Neural cell (in vitro differentiated cells): ENCODE data around the gene RAD54L2.

Experiments used
- EP300 ChIP-seq: fragments of 450-650 bp; conservative IDR thresholded peaks from 2 replicates; pipeline ENCODE4 v1.6.1; 2014; ENCODE audit warnings: antibody characterized with exemption, mild to moderate bottlenecking, moderate library complexity; ENCODE audit not compliant: poor library complexity, severe bottlenecking
- POLR2AphosphoS5 ChIP-seq: IDR thresholded peaks from 2 replicates; pipeline ENCODE4 v1.6.1; 2012
- RAD21 ChIP-seq: fragments of 450-650 bp; conservative IDR thresholded peaks from 2 replicates; pipeline ENCODE4 v1.6.1; 2014; ENCODE audit warnings: antibody characterized with exemption, mild to moderate bottlenecking, moderate library complexity
- TAF1 ChIP-seq: IDR thresholded peaks from 2 replicates; pipeline ENCODE4 v1.6.1; 2012; ENCODE audit warnings: low read depth
- TF ChIP-seq, protein P1 (sequence below): fragments of 450-650 bp; IDR thresholded peaks from 2 replicates; pipeline ENCODE4 v1.5.1; 2014; ENCODE audit warnings: antibody characterized with exemption, mild to moderate bottlenecking, moderate library complexity; ENCODE audit not compliant: poor library complexity, severe bottlenecking
- TF ChIP-seq, protein P2 (sequence below): IDR thresholded peaks from 2 replicates; pipeline ENCODE4 v1.6.1; 2012; ENCODE audit warnings: borderline replicate concordance

DNA sequence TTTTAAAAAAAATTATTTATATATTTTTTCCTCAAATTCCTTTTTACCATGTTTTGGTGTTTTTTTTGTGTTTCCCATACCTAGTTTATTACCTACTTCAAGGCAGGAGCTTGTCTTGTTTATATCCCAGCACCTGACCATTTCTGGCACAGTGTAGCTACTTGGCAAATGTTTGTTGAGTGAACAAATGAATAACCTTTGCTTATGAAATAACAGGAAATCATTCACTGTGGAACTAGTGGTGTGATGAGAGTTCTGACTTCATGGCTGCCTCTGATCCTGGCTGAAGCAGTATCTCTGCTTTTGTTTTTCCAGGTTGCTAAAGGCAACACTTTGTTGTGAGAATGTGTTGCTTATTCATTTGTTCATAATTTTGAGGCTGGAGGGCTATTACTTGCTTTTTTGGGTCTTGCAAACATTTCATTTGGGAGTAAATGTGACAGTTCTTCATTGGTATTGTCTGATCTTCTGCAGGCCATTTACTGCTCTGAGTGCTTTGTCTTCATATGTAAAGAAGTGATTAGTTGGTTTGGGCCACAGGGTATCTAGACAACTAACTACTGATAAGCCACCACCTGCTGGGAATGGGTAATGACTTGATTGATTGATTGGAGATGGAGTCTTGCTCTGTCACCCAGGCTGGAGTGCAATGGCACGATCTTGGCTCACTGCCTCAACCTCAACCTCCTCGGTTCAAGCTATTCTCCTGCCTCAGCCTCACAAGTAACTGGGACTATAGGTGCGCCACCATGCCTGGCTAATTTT is 5.7 kb downstream of the RAD54L2 start:
- TF ChIP-seq RAD21 (no peak), TAF1 (no peak), EP300 (no peak), POLR2AphosphoS5 (no peak)
- TF ChIP-seq, protein P1, sequence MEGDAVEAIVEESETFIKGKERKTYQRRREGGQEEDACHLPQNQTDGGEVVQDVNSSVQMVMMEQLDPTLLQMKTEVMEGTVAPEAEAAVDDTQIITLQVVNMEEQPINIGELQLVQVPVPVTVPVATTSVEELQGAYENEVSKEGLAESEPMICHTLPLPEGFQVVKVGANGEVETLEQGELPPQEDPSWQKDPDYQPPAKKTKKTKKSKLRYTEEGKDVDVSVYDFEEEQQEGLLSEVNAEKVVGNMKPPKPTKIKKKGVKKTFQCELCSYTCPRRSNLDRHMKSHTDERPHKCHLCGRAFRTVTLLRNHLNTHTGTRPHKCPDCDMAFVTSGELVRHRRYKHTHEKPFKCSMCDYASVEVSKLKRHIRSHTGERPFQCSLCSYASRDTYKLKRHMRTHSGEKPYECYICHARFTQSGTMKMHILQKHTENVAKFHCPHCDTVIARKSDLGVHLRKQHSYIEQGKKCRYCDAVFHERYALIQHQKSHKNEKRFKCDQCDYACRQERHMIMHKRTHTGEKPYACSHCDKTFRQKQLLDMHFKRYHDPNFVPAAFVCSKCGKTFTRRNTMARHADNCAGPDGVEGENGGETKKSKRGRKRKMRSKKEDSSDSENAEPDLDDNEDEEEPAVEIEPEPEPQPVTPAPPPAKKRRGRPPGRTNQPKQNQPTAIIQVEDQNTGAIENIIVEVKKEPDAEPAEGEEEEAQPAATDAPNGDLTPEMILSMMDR = no peak
- TF ChIP-seq, protein P2, sequence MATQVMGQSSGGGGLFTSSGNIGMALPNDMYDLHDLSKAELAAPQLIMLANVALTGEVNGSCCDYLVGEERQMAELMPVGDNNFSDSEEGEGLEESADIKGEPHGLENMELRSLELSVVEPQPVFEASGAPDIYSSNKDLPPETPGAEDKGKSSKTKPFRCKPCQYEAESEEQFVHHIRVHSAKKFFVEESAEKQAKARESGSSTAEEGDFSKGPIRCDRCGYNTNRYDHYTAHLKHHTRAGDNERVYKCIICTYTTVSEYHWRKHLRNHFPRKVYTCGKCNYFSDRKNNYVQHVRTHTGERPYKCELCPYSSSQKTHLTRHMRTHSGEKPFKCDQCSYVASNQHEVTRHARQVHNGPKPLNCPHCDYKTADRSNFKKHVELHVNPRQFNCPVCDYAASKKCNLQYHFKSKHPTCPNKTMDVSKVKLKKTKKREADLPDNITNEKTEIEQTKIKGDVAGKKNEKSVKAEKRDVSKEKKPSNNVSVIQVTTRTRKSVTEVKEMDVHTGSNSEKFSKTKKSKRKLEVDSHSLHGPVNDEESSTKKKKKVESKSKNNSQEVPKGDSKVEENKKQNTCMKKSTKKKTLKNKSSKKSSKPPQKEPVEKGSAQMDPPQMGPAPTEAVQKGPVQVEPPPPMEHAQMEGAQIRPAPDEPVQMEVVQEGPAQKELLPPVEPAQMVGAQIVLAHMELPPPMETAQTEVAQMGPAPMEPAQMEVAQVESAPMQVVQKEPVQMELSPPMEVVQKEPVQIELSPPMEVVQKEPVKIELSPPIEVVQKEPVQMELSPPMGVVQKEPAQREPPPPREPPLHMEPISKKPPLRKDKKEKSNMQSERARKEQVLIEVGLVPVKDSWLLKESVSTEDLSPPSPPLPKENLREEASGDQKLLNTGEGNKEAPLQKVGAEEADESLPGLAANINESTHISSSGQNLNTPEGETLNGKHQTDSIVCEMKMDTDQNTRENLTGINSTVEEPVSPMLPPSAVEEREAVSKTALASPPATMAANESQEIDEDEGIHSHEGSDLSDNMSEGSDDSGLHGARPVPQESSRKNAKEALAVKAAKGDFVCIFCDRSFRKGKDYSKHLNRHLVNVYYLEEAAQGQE = no peak
